NCI-H1930 (cell line): ENCODE results near the gene CTDSP2.
"Not testable (repeated sequence)": the region's sequence is repeated elsewhere in the genome, so short reads cannot be mapped to it uniquely, and the experiment has no call there.

Experiments
- DNase-seq, 2 experiments: peaks; one replicate each; lab custom pipeline; 2025; lab: John Stamatoyannopoulos, UW

Gene CTDSP2

GRCh38 chr12:57846577-57847319 is at the start of gene CTDSP2:
Gene CTDSP2, minus strand, starts transcription at chr12:57846729. Its CDS starts 294 bp downstream, at chr12:57846435.
- peak; percentile 88 to 91 for DNase-seq

- no peak for DNase-seq
These were observed 49.5 kb upstream of the CTDSP2 start for GRCh38 chr12:57896115-57896433.

GRCh38 chr12:57895389-57896114 is 49.0 kb upstream of the CTDSP2 start:
- DNase-seq = no peak

GRCh38 chr12:57894399-57895292 is 48.1 kb upstream of the CTDSP2 start:
- DNase-seq = no peak

GRCh38 chr12:57893431-57894353 is 47.2 kb upstream of the CTDSP2 start:
- no peak for DNase-seq

GRCh38 chr12:57892232-57892972 is 45.9 kb upstream of the CTDSP2 start:
- no peak for DNase-seq

GRCh38 chr12:57891542-57892228 is 45.2 kb upstream of the CTDSP2 start:
- no peak for DNase-seq

- DNase-seq = no peak
These were observed 43.9 kb upstream of the CTDSP2 start for GRCh38 chr12:57890191-57891115.

- no peak for DNase-seq
These were observed 43.0 kb upstream of the CTDSP2 start for GRCh38 chr12:57889500-57889989.

- DNase-seq = peak; percentile 35 to 38
These were observed 42.1 kb upstream of the CTDSP2 start for GRCh38 chr12:57888409-57889157.

GRCh38 chr12:57887631-57888408 is 41.3 kb upstream of the CTDSP2 start:
- no peak for DNase-seq

- not testable (repeated sequence) for DNase-seq
These were observed 40.4 kb upstream of the CTDSP2 start for GRCh38 chr12:57886964-57887363.

GRCh38 chr12:57886542-57886941 is 40.0 kb upstream of the CTDSP2 start:
- DNase-seq = no peak

GRCh38 chr12:57885207-57885606 is 38.7 kb upstream of the CTDSP2 start:
- DNase-seq = no peak

- DNase-seq = no peak
These were observed 37.2 kb upstream of the CTDSP2 start for GRCh38 chr12:57883700-57884099.

GRCh38 chr12:57883057-57883456 is 36.5 kb upstream of the CTDSP2 start:
- DNase-seq = no peak

- no peak for DNase-seq
These were observed 36.0 kb upstream of the CTDSP2 start for GRCh38 chr12:57882575-57882974.
